NCI-H128 (cell line): Measurements from ENCODE around the gene MYO6.

ENCODE experiments used
- DNase-seq: peaks from one replicate; lab custom pipeline; 2025; ENCODE audit not compliant: unreplicated experiment; lab: John Stamatoyannopoulos, UW

MYO6 gene

DNA sequence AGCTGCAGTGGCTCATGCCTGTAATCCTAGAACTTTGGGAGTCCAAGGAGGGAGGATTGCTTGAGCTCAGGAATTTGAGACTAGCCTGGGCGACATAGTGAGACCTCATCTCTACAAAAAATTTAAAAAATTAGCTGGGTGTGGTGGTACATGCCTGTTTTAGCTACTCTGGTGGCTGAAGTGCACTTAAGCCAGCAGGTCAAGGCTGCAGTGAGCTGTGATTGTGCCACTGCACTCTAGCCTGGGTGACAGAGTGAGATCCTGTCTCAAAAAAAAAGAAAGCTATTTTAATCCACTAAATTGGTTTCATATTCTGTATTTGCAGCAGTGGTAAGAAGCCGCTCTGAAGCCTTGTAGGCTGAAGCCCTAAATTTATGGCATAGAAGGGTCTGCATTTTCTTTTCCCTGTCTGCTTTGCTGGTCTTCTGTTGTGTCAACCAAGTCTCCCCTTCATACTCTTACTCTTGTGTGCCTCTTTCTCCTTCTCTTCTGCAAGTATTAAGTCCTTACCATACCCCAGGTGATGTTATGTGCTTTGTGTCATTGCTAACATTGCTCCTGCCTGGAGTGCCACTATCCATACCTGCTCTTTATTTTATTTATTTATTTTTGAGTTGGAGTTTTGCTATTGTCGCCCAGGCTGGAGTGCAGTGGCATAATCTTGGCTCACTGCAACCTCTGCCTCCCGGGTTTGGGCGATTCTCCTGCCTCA, 70.9 kb downstream of the MYO6 start:
- no peak for DNase-seq

DNA sequence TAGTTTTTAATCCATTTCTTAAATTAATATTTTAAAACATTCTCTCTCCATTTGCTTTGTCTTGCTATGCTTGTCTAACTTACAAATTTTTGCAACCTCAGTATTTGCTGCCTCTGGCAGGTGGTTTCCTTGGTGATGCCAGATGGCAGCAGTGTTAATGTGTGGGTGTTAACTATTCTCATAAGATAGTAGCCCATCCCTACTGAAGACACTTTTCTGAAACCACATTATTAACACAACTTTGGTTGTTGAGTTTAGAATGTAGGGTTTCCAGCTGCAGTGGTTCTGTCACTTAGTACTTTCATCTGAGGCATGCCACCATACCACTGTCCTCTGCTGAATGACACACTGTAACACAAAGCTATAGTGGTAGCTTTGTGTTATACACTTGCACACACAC, 75.1 kb downstream of the MYO6 start:
- DNase-seq, result no peak

DNA sequence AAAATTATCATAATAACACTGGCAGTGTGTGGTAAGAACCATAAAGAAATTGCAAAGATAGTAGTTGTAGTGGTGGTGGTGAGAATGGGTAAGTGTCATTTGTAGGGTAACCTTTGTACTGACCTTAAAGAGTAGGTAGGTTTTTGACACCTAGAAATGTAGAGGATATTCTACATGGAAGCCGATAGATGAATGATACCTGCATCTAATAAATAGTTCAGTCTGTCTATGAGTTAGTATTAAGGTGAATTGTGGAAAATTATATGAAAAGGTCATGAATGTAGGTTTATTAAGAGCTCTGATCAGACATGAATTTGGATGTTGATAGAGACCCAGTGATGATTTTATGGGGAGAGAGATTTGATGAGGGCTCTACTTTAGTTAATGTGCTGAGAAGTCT, 78.1 kb downstream of the MYO6 start:
- DNase-seq, result no peak

DNA sequence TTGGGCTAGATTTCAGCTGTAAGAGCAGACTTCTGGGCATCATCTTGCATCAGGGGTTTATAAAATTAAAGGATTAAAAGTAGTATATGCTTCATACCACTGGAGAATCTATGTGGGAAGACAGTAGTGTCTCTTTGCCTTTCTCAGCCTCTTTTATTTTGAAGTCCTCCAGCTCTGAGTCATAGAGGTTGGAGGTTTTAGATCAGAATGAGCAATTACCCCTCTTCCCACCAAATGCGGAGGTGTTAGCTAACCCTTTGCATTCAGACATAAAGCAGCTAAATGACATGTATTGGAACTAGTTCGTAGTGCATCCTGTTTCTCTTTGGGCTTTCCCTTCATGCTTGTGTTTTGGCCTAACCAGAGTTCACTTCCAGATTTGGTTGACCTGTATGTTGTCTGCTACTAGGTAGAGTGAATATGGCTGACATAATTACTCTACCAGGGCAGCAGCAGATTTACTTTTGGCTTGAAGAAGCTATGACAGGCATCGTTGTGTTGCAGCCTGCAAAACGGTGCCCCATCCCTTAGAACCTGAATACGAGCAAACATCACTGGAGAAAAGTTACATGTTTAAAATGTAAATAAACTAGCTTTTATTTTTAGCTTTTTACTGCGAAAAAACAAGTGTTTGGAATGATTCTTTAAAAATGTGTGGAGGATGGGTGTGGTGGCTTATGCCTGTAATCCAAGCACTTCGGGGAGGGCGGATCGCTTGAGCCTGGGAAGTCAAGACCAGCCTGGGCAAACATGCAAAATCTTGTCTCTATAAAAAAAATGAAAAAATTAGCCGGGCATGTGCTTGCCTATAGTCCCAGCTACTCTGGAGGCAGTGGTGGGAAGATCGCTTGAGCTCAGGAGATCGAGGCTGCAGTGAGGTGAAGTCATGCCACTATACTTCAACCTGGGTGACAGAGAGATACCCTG, 82.2 kb downstream of the MYO6 start:
- no peak for DNase-seq

DNA sequence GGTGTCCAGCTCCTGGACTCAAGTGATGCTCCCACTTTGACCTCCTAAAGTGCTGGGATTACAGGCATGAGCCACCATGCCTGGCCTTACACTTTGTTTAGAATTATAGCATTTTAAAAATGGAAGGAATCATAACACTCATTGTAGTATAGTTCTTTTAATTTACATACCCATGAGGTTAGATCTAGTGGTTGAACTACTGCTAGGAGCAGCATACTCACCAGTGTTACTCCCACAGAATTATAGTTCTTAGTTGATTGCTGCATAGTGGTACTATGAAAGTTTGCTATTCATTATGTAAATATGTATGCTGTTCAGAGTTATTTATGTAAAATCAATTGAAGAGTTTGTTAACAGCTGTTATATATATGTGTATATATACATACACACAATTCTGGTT, 85.4 kb downstream of the MYO6 start:
- no peak for DNase-seq

DNA sequence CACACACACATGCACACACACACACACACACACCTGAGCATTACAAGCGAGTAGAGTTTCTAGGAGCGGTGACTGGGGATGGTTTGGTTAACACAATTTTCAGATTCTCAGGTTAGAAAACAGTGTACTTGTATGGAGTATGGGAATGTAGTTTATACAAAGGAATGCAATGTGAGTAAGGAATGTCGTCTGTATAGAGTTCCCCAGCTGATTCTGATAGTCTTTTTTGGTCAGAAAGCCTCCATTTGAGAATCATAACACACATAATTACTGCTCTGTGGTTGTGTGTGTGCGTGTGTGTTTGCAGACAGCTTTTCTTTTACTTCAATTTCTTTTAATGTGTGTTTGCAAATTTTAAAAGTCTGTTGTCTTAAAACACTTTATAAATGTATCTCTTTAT, 93.2 kb downstream of the MYO6 start:
- no peak for DNase-seq

DNA sequence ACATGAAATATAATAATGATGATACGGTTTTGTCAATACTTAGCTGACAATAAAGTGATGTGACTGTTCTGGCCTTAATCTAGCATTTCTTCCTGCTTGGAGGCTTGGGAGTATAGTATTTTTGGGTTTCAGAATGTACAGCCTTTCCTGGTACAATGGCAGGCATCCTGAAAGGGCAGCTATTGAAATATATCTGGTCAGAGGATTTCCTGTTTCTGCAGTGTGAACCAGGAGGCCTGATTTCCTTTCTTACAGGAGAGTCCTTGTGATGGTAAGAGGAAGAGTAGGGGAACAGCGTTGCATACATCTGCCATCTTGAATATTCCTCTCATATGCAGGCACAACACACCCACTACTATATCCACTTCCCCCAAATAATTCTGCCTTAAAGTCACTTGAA, 93.7 kb downstream of the MYO6 start:
- DNase-seq, result no peak

DNA sequence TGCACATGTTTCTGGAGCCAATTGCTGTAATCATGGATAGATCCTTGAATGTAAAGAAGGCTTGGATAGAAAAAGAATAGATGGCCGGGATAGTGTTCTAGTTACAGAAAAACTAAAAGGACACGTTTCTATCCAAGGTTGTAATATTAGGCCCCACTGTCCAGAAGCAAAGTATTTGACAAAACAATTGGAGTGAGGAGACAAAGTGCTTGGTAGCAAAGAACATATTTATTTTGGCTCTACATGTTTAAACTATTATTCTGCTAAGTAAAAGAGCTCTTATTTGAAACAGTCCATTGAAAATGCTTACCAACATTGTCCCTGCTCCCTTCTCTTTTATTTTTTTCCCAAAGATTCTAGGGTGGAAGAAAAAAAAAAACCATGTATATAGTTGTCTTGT, 94.4 kb downstream of the MYO6 start:
- DNase-seq, result no peak

DNA sequence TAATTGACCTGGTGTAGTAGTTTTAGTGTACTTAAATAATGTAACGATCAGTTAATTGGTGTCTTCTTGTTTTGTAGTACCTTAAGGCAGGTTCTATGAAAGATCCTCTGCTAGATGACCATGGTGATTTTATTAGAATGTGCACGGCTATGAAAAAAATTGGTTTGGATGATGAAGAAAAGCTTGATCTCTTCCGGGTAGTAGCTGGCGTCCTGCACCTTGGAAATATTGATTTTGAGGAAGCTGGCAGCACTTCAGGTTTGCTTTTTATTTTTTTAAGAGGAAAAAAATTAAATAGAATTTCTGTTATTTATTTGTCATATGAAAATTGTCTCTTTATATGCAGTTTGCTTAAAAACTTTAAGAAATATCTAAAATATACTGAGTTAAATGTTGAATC, 99.2 kb downstream of the MYO6 start:
- DNase-seq, result no peak

DNA sequence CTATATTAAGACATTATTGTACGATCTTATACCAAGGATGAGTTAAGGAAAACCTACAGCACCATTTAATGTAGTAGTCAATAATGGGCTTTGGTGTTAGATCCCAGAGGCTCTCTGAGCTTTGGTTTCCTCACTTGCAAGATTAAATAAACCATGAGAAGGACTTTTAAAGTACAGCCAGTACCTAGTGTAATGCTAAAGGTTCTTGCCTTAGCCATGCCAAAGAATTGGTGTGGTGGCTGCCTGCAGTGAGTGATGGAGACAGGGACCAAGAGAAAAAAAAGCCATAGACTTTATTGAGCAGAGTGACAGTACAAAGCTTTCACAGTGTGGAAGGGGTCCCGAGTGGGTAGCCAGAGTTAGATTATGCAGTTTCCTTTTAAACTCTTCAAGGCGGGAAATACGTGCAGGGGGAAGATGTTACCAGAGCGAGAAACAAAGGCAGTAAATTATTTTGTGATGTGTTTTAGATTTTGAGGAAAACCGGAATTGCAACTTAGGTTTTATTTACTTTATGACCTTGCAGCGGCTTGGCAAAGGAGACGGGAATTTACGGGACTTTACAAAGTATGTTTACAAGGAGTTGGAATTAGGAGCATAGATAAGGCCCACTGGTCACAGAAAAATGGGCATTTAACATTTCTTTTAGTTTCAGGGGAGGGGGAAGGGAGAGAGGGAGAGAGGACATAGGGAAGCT, 100.4 kb downstream of the MYO6 start:
- DNase-seq, result no peak

DNA sequence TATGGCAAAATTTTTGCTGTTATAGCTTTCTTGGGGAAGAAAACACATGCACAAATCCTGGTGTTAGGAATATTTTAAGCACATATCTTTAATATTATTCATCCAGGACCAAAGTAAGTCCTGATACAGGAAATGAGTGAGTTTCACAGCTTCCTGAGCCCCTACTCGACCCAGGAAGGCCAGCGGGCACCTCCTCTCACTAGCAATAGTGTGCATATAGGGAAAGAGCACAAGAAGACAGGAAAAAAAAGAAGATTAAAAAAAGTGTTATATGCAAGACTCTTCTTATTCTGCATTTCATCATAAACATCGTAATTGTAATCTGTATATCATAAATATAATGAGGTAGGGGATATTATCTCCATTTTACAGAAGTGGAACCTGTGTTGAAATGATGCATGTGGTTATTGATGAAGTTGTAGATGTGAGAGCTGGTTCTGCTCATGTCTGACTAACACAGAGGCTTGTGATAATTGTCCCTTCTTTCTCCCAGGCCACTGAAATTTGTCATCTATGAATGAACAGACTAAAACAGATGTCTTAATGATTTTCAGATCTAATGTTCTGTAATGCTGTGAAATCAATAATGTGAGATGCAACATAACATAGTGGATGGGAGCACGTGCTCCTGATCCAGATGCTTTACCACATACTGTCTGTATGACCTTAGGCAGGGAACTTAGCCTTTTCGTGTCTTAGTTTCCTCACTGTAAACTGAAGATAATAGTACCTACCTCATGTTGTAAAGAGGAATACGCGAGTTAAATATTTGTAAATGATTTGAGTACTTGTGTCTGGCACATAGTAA, 101.2 kb downstream of the MYO6 start:
- no peak for DNase-seq

DNA sequence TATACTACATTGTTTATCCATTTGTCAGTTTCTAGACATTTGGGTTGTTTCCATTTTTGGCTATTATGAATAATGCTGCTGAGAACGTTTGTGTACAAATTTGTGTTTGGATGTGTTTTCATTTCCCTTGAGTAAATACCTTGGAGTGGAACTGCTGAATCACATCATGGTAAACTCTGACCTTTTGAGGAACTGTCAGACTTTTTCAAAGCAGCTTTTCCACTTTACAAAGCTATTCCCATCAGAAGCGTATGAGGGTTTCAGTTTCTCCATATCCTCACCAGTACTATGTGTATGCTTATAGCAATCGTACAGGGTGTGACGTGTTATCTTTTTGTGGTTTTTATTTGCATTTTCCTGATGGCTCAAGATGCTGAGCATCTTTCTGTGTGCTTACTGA, 103.7 kb downstream of the MYO6 start:
- no peak for DNase-seq

DNA sequence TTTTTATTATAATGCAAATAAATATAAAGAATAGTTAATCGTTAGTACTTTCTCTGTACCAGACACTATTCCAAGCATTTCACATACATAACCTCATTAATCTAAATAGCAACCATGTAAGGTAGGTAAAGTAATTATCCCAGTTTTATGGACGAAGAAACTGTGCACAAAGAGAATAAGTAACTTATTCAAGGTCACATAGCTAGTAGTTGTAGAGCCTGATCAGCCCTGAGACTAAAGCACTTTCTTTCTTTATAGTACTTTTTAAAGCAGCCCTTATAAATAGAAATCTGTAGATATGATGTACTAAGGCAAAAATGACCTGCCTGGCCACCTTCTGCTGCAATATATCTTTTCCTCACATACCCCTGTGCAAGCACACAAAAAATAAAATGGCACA, 104.8 kb downstream of the MYO6 start:
- DNase-seq, result no peak

DNA sequence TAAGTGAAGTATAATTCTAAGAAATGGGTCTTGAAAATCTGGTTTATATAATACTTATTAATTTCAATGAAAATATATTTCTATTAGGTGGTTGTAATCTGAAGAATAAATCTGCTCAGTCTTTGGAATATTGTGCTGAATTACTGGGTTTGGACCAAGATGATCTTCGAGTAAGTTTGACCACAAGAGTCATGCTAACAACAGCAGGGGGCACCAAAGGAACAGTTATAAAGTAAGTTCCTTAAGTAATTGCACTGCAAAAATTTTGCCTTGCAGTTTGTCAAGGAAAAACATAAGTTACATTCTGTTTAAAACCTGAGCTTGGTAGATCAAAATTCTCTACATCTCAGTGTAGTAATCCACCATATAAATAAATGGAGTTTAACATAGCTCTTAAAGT, 106.0 kb downstream of the MYO6 start:
- no peak for DNase-seq

DNA sequence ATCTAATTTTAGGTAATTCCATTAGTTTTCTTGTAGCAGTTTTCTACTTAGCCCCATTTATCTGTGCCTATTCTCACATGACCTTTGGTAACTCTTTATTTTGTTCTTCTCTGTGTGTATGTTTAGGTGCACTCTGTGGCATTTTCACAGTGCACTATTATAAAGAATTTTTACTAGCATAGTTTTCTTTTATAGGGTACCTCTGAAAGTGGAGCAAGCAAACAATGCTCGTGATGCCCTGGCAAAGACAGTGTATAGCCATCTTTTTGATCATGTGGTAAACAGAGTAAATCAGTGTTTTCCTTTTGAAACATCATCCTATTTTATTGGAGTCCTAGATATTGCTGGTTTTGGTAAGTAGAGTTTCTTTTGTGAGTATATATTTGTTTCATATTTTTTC, 107.9 kb downstream of the MYO6 start:
- DNase-seq, result no peak

DNA sequence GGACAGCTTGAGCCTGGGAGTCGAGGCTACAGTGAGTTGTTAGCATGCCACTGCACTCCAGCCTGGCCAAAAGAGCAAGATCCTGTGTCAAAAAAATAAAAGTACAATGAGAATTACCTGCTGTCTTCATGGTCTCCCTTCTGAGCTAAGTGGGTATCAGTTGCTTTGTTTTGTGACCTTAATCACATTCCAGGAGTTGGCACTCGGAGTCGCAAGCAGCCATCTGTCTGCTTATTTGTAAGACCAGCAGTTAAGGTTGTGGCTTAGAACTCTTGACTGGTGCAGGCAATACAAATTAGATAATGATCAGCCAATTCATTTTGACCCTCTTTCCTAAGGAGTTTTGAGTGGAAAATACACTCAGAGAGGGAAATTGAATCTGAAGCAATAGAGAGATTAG, 114.0 kb downstream of the MYO6 start:
- DNase-seq, result no peak

DNA sequence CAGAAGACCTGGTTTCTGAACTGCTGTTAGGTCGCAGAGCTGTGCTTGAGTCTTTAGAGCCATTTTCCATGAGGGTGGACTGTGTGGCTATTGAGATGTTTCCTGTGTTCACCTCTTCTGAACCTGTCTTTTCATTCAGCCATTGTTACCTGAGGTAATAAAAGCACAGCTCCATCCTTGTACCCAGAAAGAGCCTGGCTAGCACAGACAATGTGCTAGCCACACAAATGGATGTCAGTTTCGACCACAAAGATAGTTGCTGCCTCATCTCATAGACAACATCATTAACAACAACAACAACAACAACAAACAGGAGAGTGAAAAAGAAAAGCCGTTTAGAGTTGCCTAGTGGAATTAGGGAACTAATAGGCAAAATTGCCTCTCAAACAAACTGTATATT, 114.7 kb downstream of the MYO6 start:
- DNase-seq, result no peak

DNA sequence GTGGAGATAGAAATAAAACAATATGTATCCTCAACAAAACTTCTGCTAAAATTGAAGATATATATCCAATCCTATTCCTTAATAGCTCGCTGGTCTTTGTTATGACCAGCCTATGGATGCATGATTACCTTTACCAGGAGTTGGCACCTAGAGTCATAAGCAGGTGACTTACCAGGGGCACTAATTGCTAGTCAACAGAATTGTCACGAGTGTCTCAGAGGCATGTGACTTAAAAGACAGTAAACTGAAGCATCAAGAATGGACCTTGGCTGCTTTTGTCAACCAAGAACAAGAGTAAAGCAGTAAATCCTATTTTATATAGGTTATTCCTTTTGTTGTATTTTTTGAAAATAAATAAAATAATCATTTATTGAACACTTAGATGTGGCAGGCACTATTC, 115.4 kb downstream of the MYO6 start:
- DNase-seq, result no peak

DNA sequence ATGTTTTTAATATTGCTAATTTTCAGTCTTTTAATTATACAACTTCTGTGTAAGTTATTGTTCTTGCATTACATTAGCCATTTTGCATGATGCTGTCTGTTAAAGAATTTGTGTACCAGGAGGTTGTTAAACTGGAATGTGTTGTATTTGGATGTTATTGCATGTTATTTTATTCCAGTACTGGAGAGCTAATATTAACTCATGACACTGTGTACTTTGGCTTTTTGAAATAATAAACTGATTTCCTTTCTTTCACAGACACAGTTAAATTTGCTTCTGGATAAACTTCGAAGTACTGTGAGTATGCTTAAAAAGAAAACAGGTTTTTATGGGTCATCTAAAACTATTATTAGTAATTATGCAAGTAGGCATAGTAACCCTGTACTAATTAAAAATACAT, 121.3 kb downstream of the MYO6 start:
- DNase-seq, result no peak

DNA sequence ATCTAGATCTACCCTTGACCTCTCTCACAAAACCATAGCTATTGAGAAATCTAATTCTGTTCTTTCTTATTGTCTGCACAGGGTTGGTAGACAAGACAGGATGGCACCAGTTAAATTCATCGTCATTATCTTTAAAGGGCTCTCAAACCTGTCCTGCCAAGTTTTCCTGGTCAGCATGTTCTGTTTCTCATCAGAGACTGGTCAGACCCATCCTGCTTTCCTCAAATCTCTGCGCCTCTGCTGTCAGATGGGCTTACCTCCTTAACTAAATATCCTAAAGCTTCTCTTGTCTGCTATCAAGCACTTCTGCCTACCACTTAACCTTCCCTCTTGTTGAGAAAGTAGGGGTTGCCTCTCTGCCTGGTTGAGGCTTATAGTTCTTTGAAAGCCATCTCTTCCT, 125.2 kb downstream of the MYO6 start:
- DNase-seq, result no peak

DNA sequence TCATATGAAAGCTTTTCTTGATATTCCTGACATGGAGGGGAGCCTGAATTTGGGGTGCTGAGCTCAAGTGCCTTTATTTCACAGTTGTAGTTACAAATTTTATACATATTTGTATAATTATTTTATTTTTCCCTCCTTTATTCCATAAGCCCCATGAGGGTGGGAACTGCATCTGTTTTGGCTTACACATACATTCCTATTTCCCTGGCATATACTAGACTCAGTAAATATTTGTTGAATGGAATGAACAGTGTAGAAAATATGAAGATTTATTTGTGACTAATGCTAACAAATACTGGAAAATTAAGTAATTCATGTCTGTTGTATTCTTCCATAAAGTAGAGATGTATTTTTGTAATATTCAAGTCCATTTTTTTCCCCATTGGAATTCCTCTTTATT, 127.1 kb downstream of the MYO6 start:
- DNase-seq, result no peak
